A549 (cell line): ENCODE data around the gene TMCO6. TPM values are rescaled to one million over a fixed set of nuclear protein-coding genes. Genes with fewer than 3 reads are reported as not detected.
A peak's percentile ranks its signal among the peaks of the same experiment; 100 is the strongest.
"Not testable (repeated sequence)": the region's sequence is repeated elsewhere in the genome, so short reads cannot be mapped to it uniquely, and the experiment has no call there.

Source experiments
- ATAC-seq, 2 experiments: fragments of 200-7000 bp in 1 of 2; fragments of >200 bp in 1 of 2; cut with Nextera tagmentation in 1 of 2; cut with Tn5 transposase in 1 of 2; 3 replicates each; pipeline versions ENCODE4 v1.8.0 to v1.9.1; 2018 to 2020; ENCODE audit warnings: mild to moderate bottlenecking in 1 of 2, moderate library complexity in 1 of 2
- CTCF ChIA-PET: fragments of 300-600 bp; sonication (Branson Sonifier 250); formaldehyde crosslinking; extraction: SDS; loops from one replicate; lab custom pipeline; 2021; ENCODE audit warnings: antibody characterized with exemption, inconsistent platforms; lab: Yijun Ruan, JAX
- POLR2A ChIA-PET: fragments of 350-600 bp; formaldehyde crosslinking; extraction: SDS; loops from one replicate; lab custom pipeline; 2021; ENCODE audit warnings: antibody characterized with exemption, inconsistent platforms; lab: Yijun Ruan, JAX
- DNase-seq, 2 experiments: peaks; one replicate each; pipeline versions ENCODE4 v3.0.0 to v3.0.0-alpha.2; 2011 to 2016; ENCODE audit warnings: low read depth in 1 of 2, low spot score in 1 of 2
- FAIRE-seq: peaks from 2 replicates; lab custom pipeline; 2011; peaks lifted over from hg19 to GRCh38; lab: Jason Lieb, UNC
- H3K27ac ChIP-seq, 2 experiments: fragments of >200 bp; sonication (Bioruptor Twin); formaldehyde crosslinking; 3 replicates each; pipeline ENCODE4 v1.5.1; 2016 to 2017
- H3K4me1 ChIP-seq: fragments of >200 bp; sonication (Bioruptor Twin); formaldehyde crosslinking; 3 replicates; pipeline ENCODE4 v1.6.1; 2016
- H3K4me2 ChIP-seq: fragments of >200 bp; sonication (Bioruptor Twin); formaldehyde crosslinking; 3 replicates; pipeline ENCODE4 v1.6.1; 2016
- H3K4me3 ChIP-seq: fragments of >200 bp; sonication (Bioruptor Twin); formaldehyde crosslinking; 3 replicates; pipeline ENCODE4 v1.5.1; 2016
- H3K9me3 ChIP-seq: fragments of >200 bp; sonication (Bioruptor Twin); formaldehyde crosslinking; 3 replicates; pipeline ENCODE4 v1.6.1; 2016
- BHLHE40 ChIP-seq: IDR thresholded peaks from 2 replicates; pipeline ENCODE4 v1.6.1; 2012; ENCODE audit warnings: low read depth, low read length, inconsistent platforms
- CBX2 ChIP-seq: fragments of 200-600 bp; sonication (generic); IDR thresholded peaks from 2 replicates; pipeline ENCODE4 v1.6.1; 2016; ENCODE audit warnings: low read depth, mild to moderate bottlenecking, borderline replicate concordance
- CHD2 ChIP-seq: fragments of 150-350 bp; IDR thresholded peaks from 2 replicates; pipeline ENCODE4 v1.6.1; 2014; ENCODE audit warnings: low read length; ENCODE audit not compliant: partially characterized antibody
- EHF ChIP-seq: fragments of 250-450 bp; sonication (Bioruptor Pico); IDR thresholded peaks from 2 replicates; pipeline ENCODE4 v1.5.0; 2020; ENCODE audit warnings: mild to moderate bottlenecking
- ESRRA ChIP-seq: fragments of 150-350 bp; IDR thresholded peaks from 2 replicates; pipeline ENCODE4 v1.6.1; 2014; ENCODE audit warnings: mild to moderate bottlenecking, low read length, borderline replicate concordance
- GATA3 ChIP-seq: IDR thresholded peaks from 2 replicates; pipeline ENCODE4 v1.6.1; 2012; ENCODE audit warnings: borderline replicate concordance
- HDAC2 ChIP-seq: fragments of 200-600 bp; sonication (generic); IDR thresholded peaks from 2 replicates; pipeline ENCODE4 v1.6.1; 2016
- HEYL ChIP-seq: fragments of 250-450 bp; sonication (Bioruptor Pico); IDR thresholded peaks from 2 replicates; pipeline ENCODE4 v1.8.0; 2021; ENCODE audit warnings: mild to moderate bottlenecking, moderate library complexity
- HOXA7 ChIP-seq: fragments of 250-450 bp; sonication (Bioruptor Pico); IDR thresholded peaks from 2 replicates; pipeline ENCODE4 v1.5.0; 2020; ENCODE audit warnings: mild to moderate bottlenecking, moderate library complexity
- KDM1A ChIP-seq: fragments of 200-600 bp; sonication (generic); IDR thresholded peaks from 2 replicates; pipeline ENCODE4 v1.6.1; 2016; ENCODE audit warnings: low read depth, mild to moderate bottlenecking
- KDM5A ChIP-seq: fragments of 200-600 bp; sonication (generic); IDR thresholded peaks from 2 replicates; pipeline ENCODE4 v1.6.1; 2016; ENCODE audit warnings: antibody characterized with exemption, mild to moderate bottlenecking
- NFE2L2 ChIP-seq: fragments of 150-350 bp; conservative IDR thresholded peaks from 2 replicates; pipeline ENCODE4 v1.6.1; 2014; ENCODE audit warnings: low read length
- NPAS2 ChIP-seq: fragments of 250-450 bp; sonication (Bioruptor Pico); IDR thresholded peaks from 2 replicates; pipeline ENCODE4 v1.8.0; 2022; ENCODE audit warnings: mild to moderate bottlenecking, moderate library complexity, borderline replicate concordance
- PBX3 ChIP-seq: IDR thresholded peaks from 2 replicates; pipeline ENCODE4 v1.6.1; 2012
- POLR2AphosphoS2 ChIP-seq: conservative IDR thresholded peaks from 2 replicates; pipeline ENCODE4 v1.6.1; 2012; ENCODE audit warnings: low read length, improper control_type of control experiment, inconsistent platforms
- RARB ChIP-seq: fragments of 250-450 bp; sonication (Bioruptor Pico); IDR thresholded peaks from 2 replicates; pipeline ENCODE4 v1.8.0; 2021; ENCODE audit warnings: mild to moderate bottlenecking, moderate library complexity
- SREBF2 ChIP-seq: fragments of 450-650 bp; IDR thresholded peaks from 2 replicates; pipeline ENCODE4 v1.6.1; 2014; ENCODE audit warnings: mild to moderate bottlenecking, moderate library complexity
- WGBS: methylation state at CpG from one replicate; pipeline ENCODE4 v1.1.6; 2017; ENCODE audit errors: missing lambda C conversion rate; 5-methylcytosine and 5-hydroxymethylcytosine counted together
- polyA plus RNA-seq, 4 experiments: library from polyadenylated mRNA; depleted of rRNA in 3 of 4; stranded (reverse); fragments of >200 nt; fragmentation: RNase III in 1 of 4; extraction: RNeasy Plus Mini Kit Qiagen cat#74134 plus additional on column Dnase treatment in 1 of 4; gene quantifications; 2 replicates in 3 of 4; 3 replicates in 1 of 4; pipeline ENCODE4 v1.2.3, GENCODE V29; 2011 to 2017
- TF ChIP-seq, protein P1 (sequence below): fragments of >200 bp; sonication (Bioruptor Twin); formaldehyde crosslinking; IDR thresholded peaks from 3 replicates; pipeline ENCODE4 v1.5.1; 2016

Gene TMCO6
- polyA plus RNA-seq, 2 of the 4 experiments (the other 2 are of a cell fraction) = 11.8 to 16.1 TPM

DNA sequence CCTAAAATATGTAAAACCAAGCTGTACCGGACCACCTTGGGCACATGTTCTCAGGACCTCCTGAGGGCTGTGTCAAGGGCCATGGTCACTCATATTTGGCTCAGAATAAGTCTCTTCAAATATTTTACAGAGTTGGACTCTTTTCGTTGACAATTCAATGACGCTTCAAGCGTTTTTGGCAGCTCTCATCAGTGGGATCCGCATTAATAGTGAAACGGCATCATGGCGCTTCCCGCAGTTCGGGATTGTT is 428 bp upstream of the TMCO6 start:
- H3K9me3 ChIP-seq, DNase-seq: not testable (repeated sequence)
- Histone ChIP-seq H3K4me1 (peaks cover 27% of the 10 kb centered on the region), H3K4me2 (peak overlapping the region; percentile 90), H3K27ac (peak overlapping the region; percentile 87 to 91), H3K4me3 (peak overlapping the region; percentile 68)
- 11% methylated on average over 9 of the region's 9 CpGs for WGBS
- ChIA-PET POLR2A (interaction anchor here (0.6 to 2.4 kb wide), 4 partner anchors 9 to 237 kb away, joined by 3 to 12 read pairs (median 7); partner anchors contain the start of genes ANKHD1, APBB3, IK and NDUFA2), CTCF (interaction anchor here (0.6 to 2.0 kb wide), 21 partner anchors 8 to 953 kb away, joined by 3 to 7 read pairs (median 4); partner anchors contain the start of genes EIF4EBP3, IK and NDUFA2)
- ATAC-seq = peak in 1 of 2 experiments; percentile 3; a peak in 3 of 6 replicates
- TF ChIP-seq HEYL (CRISPR knock-in tag) = 0 out of 2 replicates have a peak, but pooled peaks have one; percentile 48
- TF ChIP-seq, all 56 proteins: peak for 1; not testable (repeated sequence) for 55
- not testable (repeated sequence) for FAIRE-seq

- FAIRE-seq (no peak), DNase-seq (no peak), ATAC-seq (no peak)
- H3K4me3 ChIP-seq = no peak overlapping the region
- CTCF ChIA-PET = interaction anchor here (0.8 to 1.6 kb wide), 4 partner anchors 14 to 283 kb away, joined by 3 to 5 read pairs (median 3); no protein-coding TSS in a partner anchor
- H3K9me3 ChIP-seq = no peaks in the 10 kb centered on the region
- no peak overlapping the region for H3K4me2 ChIP-seq
- H3K27ac ChIP-seq = no peak overlapping the region
- POLR2A ChIA-PET = no interaction called here
- peaks cover 23% of the 10 kb centered on the region for H3K4me1 ChIP-seq
- TF ChIP-seq RARB (CRISPR knock-in tag) = no peak
- TF ChIP-seq KDM1A = no peak
- TF ChIP-seq HEYL (CRISPR knock-in tag) = no peak
- WGBS = 88% methylated on average over 8 of the region's 8 CpGs
These were observed 2.5 kb downstream of the TMCO6 start for GRCh38 chr5:140641716-140642115.

GRCh38 chr5:140642718-140643117 is 3.5 kb downstream of the TMCO6 start:
- TF ChIP-seq ESRRA = no peak
- no peak for TF ChIP-seq POLR2AphosphoS2
- TF ChIP-seq HDAC2 = no peak
- no peak for TF ChIP-seq CBX2
- no peak for TF ChIP-seq NPAS2 (CRISPR knock-in tag)
- no peak for TF ChIP-seq BHLHE40
- TF ChIP-seq GATA3 = no peak
- TF ChIP-seq PBX3 = no peak
- TF ChIP-seq HOXA7 = no peak
- TF ChIP-seq KDM1A = no peak
- TF ChIP-seq EHF (CRISPR knock-in tag) = no peak
- TF ChIP-seq SREBF2 = no peak
- no peak for TF ChIP-seq CHD2
- TF ChIP-seq HEYL (CRISPR knock-in tag) = no peak
- TF ChIP-seq, all 56 proteins: peak for 0
- ATAC-seq = no peak
- DNase-seq = no peak
- H3K4me2 ChIP-seq = no peak overlapping the region
- WGBS = 70% methylated on average over 3 of the region's 3 CpGs
- POLR2A ChIA-PET = interaction anchor here (0.6 kb wide), 1 partner anchor 214 kb away, joined by 4 read pairs; no protein-coding TSS in a partner anchor
- H3K27ac ChIP-seq = no peak overlapping the region
- H3K9me3 ChIP-seq = no peaks in the 10 kb centered on the region
- FAIRE-seq = no peak
- CTCF ChIA-PET = interaction anchor here (0.8 to 1.6 kb wide), 3 partner anchors 77 to 284 kb away, joined by 3 to 5 read pairs (median 3); no protein-coding TSS in a partner anchor
- H3K4me3 ChIP-seq = no peak overlapping the region
- peaks cover 23% of the 10 kb centered on the region for H3K4me1 ChIP-seq

DNA sequence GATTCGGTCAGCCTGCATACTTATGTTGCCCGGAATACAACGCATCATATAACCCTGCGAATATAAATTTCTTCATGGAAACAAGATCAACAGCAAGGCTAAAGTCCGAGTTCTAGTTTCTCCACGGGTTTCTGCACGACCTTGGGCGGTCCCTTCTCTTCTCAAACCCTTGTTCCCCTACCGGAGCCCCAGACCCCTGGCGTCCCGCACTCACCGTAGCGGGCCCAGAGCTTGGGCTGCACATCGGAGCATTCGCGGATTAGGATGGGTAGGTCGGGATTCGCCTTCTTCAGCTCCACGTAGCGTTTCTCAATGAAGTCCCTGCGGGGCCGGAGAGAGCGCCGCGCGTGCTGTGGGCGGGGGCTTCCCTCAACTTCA is 7.8 kb downstream of the TMCO6 start:
- WGBS = 3% methylated on average over 18 of the region's 27 CpGs
- FAIRE-seq = no peak
- Histone ChIP-seq H3K27ac (peak overlapping the region; percentile 85 to 91), H3K4me2 (peak overlapping the region; percentile 84), H3K4me1 (peaks cover 11% of the 10 kb centered on the region; the same call in 1 of the 3 replicates), H3K4me3 (peak overlapping the region; percentile 83), H3K9me3 (no peaks in the 10 kb centered on the region)
- ChIA-PET CTCF (interaction anchor here (0.8 to 1.4 kb wide), 10 partner anchors 8 to 272 kb away, joined by 3 to 6 read pairs (median 3); no protein-coding TSS in a partner anchor), POLR2A (interaction anchor here (0.6 to 2.8 kb wide), 26 partner anchors 8 to 1322 kb away, joined by 3 to 32 read pairs (median 8); partner anchors contain the start of genes ANKHD1, APBB3, EIF4EBP3 and HARS1)
- peak; percentile 32 to 39 for ATAC-seq
- no peak for DNase-seq
- TF ChIP-seq, protein P1, sequence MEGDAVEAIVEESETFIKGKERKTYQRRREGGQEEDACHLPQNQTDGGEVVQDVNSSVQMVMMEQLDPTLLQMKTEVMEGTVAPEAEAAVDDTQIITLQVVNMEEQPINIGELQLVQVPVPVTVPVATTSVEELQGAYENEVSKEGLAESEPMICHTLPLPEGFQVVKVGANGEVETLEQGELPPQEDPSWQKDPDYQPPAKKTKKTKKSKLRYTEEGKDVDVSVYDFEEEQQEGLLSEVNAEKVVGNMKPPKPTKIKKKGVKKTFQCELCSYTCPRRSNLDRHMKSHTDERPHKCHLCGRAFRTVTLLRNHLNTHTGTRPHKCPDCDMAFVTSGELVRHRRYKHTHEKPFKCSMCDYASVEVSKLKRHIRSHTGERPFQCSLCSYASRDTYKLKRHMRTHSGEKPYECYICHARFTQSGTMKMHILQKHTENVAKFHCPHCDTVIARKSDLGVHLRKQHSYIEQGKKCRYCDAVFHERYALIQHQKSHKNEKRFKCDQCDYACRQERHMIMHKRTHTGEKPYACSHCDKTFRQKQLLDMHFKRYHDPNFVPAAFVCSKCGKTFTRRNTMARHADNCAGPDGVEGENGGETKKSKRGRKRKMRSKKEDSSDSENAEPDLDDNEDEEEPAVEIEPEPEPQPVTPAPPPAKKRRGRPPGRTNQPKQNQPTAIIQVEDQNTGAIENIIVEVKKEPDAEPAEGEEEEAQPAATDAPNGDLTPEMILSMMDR = no peak
- no peak for TF ChIP-seq NFE2L2
- TF ChIP-seq KDM5A = peak; percentile 80; the same call in 1 of the 2 replicates
- TF ChIP-seq, all 56 proteins: peak for 1
